ENCODE data around the gene PPP2R2D. TPM values are rescaled to one million over a fixed set of nuclear protein-coding genes. Genes with fewer than 3 reads are reported as not detected.

The PPP2R2D gene
- polyA plus RNA-seq, 1 of the 3 experiments (the other 2 are of a cell fraction): 25.1 TPM

GRCh38 chr10:131885391-131886165 is 15.2 kb upstream of the PPP2R2D start:
- Histone ChIP-seq H3K27ac (ENCODE audit: low read depth in 2 of 2, low read length in 1 of 2) (no peak overlapping the region), H3K79me2 (ENCODE audit: insufficient read depth) (no peaks in the 10 kb centered on the region), H3K36me3 (replicated peaks in 1 of 2; ENCODE audit: control insufficient read depth in 1 of 2, insufficient read depth in 2 of 2, low read length in 1 of 2) (no peaks in the 10 kb centered on the region), H4K20me1 (ENCODE audit: insufficient read depth) (no peaks in the 10 kb centered on the region), H3K9ac (no peak overlapping the region), H3K4me3 (ENCODE audit: low read depth in 2 of 2, low read length in 1 of 2) (no peak overlapping the region; a peak in 1 of 4 replicates), H3K4me2 (no peak overlapping the region; the same call in 1 of the 2 replicates), H3K9me3 (no peaks in the 10 kb centered on the region), H3K9me2 (no peaks in the 10 kb centered on the region), H3F3A (replicated peaks; ENCODE audit: insufficient read depth) (no peaks in the 10 kb centered on the region), H2AFZ (ENCODE audit: low read depth) (no peak overlapping the region), H3K27me3 (ENCODE audit: insufficient read depth) (no peaks in the 10 kb centered on the region), H3K4me1 (ENCODE audit: control insufficient read depth in 1 of 2, insufficient read depth in 2 of 2, low read depth in 1 of 2, low read length in 1 of 2) (no peaks in the 10 kb centered on the region; a peak in 1 of 4 replicates)
- ChIA-PET CTCF (interaction anchor here (0.6 to 5.4 kb wide), 41 partner anchors 10 to 577 kb away, joined by 3 to 78 read pairs (median 4); partner anchors contain the start of gene BNIP3), POLR2A (no interaction called here)
- WGBS (ENCODE audit: low lambda C conversion rate): 34% methylated on average over 4 of the region's 25 CpGs
- TF ChIP-seq EP300 (IDR thresholded peaks at IDR 0.05; ENCODE audit: borderline replicate concordance in 1 of 2, low read depth in 1 of 2, low read length in 1 of 2) (no peak), ELF1 (IDR thresholded peaks at IDR 0.05) (no peak), FOSL2 (IDR thresholded peaks at IDR 0.05; ENCODE audit: borderline replicate concordance, low read depth) (no peak), SMC3 (IDR thresholded peaks at IDR 0.05; ENCODE audit: low read depth, low read length) (peak; percentile 95), RAD21 (IDR thresholded peaks at IDR 0.05; ENCODE audit: low read length) (peak; percentile 89), RXRA (IDR thresholded peaks at IDR 0.05; ENCODE audit: borderline replicate concordance, low read depth) (no peak), RCOR1 (IDR thresholded peaks at IDR 0.05; ENCODE audit: low read length) (no peak), FOXJ3 (CRISPR knock-in tag; IDR thresholded peaks at IDR 0.05) (no peak), PBX3 (IDR thresholded peaks at IDR 0.05) (no peak), RFX5 (IDR thresholded peaks at IDR 0.05; ENCODE audit: low read length) (no peak), USF1 (IDR thresholded peaks at IDR 0.05; ENCODE audit: borderline replicate concordance, low read depth) (no peak), CTCF (IDR thresholded peaks at IDR 0.05) (peak; percentile 81)
- peak; percentile 93 for DNase-seq

- Histone ChIP-seq H3K4me2 (no peak overlapping the region), H3K27me3 (ENCODE audit: insufficient read depth) (no peaks in the 10 kb centered on the region), H4K20me1 (ENCODE audit: insufficient read depth) (no peaks in the 10 kb centered on the region), H3K79me2 (ENCODE audit: insufficient read depth) (no peaks in the 10 kb centered on the region), H3K27ac (ENCODE audit: low read depth in 2 of 2, low read length in 1 of 2) (no peak overlapping the region), H3K4me3 (ENCODE audit: low read depth in 2 of 2, low read length in 1 of 2) (no peak overlapping the region), H3K36me3 (replicated peaks in 1 of 2; ENCODE audit: control insufficient read depth in 1 of 2, insufficient read depth in 2 of 2, low read length in 1 of 2) (no peaks in the 10 kb centered on the region), H3F3A (replicated peaks; ENCODE audit: insufficient read depth) (no peaks in the 10 kb centered on the region), H3K9me2 (no peaks in the 10 kb centered on the region), H3K4me1 (ENCODE audit: control insufficient read depth in 1 of 2, insufficient read depth in 2 of 2, low read depth in 1 of 2, low read length in 1 of 2) (no peaks in the 10 kb centered on the region; a peak in 1 of 4 replicates), H2AFZ (ENCODE audit: low read depth) (no peak overlapping the region), H3K9me3 (no peaks in the 10 kb centered on the region), H3K9ac (no peak overlapping the region)
- POLR2A ChIA-PET: no interaction called here
- no peak for DNase-seq
- CTCF ChIA-PET: interaction anchor here (0.7 to 5.4 kb wide), 25 partner anchors 9 to 578 kb away, joined by 3 to 78 read pairs (median 5); partner anchors contain the start of gene BNIP3
- 87% methylated on average over 10 of the region's 10 CpGs for WGBS (ENCODE audit: low lambda C conversion rate)
- TF ChIP-seq FOSL2 (IDR thresholded peaks at IDR 0.05; ENCODE audit: borderline replicate concordance, low read depth): no peak
- TF ChIP-seq CTCF (IDR thresholded peaks at IDR 0.05): no peak
- TF ChIP-seq GABPA (IDR thresholded peaks at IDR 0.05; ENCODE audit: low read depth): no peak
- no peak for TF ChIP-seq MXI1 (IDR thresholded peaks at IDR 0.05; ENCODE audit: low read depth, low read length)
- no peak for TF ChIP-seq PBX3 (IDR thresholded peaks at IDR 0.05)
- TF ChIP-seq SMC3 (IDR thresholded peaks at IDR 0.05; ENCODE audit: low read depth, low read length): no peak
- TF ChIP-seq TEAD4 (IDR thresholded peaks at IDR 0.05; ENCODE audit: borderline replicate concordance, insufficient read depth): no peak
- TF ChIP-seq NFIC (IDR thresholded peaks at IDR 0.05; ENCODE audit: borderline replicate concordance): no peak
- TF ChIP-seq POLR2AphosphoS5 (IDR thresholded peaks at IDR 0.05; ENCODE audit: low read depth, low read length): no peak
- TF ChIP-seq TAF1 (IDR thresholded peaks at IDR 0.05; ENCODE audit: borderline replicate concordance, low read depth, low read length): no peak
- TF ChIP-seq FOXJ3 (CRISPR knock-in tag; IDR thresholded peaks at IDR 0.05): no peak
- no peak for TF ChIP-seq TCF12 (IDR thresholded peaks at IDR 0.05)
- no peak for TF ChIP-seq RCOR1 (IDR thresholded peaks at IDR 0.05; ENCODE audit: low read length)
- no peak for TF ChIP-seq RXRA (IDR thresholded peaks at IDR 0.05; ENCODE audit: borderline replicate concordance, low read depth)
- TF ChIP-seq RAD21 (IDR thresholded peaks at IDR 0.05; ENCODE audit: low read length): no peak
Measured at GRCh38 chr10:131886237-131886636, 14.6 kb upstream of the PPP2R2D start.

Data from SK-N-SH (cell line).